GM12801 (cell line): ENCODE results near the gene CMIP.

Experiments used
- CTCF ChIP-seq: IDR thresholded peaks from one replicate; pipeline ENCODE4 v1.5.1; 2011; ENCODE audit warnings: control low read depth; ENCODE audit not compliant: insufficient read length; ENCODE audit errors: extremely low read depth

The CMIP gene

DNA sequence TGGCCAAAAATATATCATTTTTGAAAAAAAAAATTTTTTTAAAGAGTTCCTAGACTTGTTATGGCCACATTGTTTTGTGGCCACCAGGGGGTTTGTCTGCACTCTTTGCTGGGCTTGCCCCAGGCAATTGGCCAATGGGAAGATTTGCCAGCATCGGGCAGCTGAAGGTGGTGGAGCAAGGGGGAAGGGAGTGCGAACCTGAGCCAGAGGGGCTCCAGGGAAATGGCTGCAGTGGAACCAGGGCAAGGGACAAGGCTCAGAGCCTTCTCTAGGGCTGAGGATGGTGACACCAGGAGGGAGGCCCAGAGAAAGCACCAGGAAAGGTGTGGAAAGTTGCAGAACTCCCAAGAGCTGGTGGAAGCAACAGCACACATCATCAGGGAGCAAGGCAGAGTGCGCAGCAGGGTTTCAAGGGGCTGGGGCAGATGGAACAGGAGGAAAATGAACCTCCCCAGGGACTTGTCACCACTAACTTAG is 15.5 kb upstream of the CMIP start:
- no peak for TF ChIP-seq CTCF

- no peak for TF ChIP-seq CTCF
Measured at GRCh38 chr16:81431554-81432353, 12.9 kb upstream of the CMIP start.

DNA sequence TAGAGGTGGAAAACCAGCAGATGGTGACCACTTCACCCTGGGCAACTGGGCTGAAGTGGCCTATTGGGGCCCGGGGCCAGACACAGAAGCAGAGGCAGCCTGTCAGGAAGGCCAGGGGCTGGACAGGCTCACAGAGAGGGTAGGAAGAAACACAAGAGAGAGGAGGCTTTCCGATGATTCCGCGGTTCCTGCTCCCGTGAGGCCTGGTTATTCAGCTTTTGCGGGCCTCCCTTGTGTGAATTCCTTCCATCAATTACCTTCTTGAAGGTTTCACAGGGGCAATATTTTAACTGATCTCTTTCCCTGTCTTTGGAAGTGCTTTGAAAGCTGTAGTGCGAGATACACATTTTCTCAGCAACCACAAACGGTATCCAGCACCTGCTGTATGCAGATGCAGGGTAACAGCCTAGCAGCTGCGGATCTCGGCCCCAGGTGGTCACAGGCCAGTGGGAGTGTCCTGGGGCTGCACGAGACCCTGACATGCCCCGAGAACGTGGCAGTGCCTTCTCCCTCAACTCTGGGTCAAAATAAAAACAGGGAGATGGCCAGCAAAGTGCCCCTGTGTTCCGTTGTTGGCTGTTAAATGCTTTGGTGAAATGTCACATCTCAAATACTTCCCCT is 11.6 kb upstream of the CMIP start:
- TF ChIP-seq CTCF, result no peak

- TF ChIP-seq CTCF, result no peak
Measured at GRCh38 chr16:81435103-81435502, 9.5 kb upstream of the CMIP start.

GRCh38 chr16:81435567-81435966 is 9.0 kb upstream of the CMIP start:
- no peak for TF ChIP-seq CTCF

- no peak for TF ChIP-seq CTCF
Measured at GRCh38 chr16:81436386-81436785, 8.2 kb upstream of the CMIP start.

DNA sequence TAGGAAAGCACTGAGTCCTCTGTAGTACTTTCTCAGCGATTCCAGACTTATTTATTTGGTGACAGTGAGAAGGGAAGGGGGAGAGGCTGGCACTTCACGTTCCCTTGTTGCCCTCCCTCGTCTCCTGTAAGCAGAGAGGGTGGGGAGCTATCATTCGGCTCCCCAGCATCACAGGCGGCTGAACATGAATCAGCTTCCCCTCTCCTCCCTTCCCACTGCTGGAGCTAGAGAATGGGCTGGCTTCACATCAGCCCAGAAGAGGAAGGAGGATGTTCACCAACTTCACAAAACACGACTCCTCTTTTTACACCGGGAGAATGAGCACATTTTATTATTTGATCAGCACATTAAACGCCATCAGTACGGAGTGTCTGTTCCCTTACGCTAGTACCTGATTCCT is 6.7 kb upstream of the CMIP start:
- TF ChIP-seq CTCF, result no peak
